ENCODE data around the gene ZSCAN10. TPM values are rescaled to one million over a fixed set of nuclear protein-coding genes. Genes with fewer than 3 reads are reported as not detected.

Gene ZSCAN10
- total and polyA plus RNA-seq, 2 of the 13 experiments (the other 11 are each of a cell fraction or from before 2014, with no cell fraction given) = not detected

GRCh38 chr16:3065069-3065741 lies 33.9 kb downstream of the ZSCAN10 start, which contains the start of gene IL32 (continued):
- 0 out of 2 replicates have a peak, but pooled peaks have one; percentile 37 for TF ChIP-seq ZNF800 (CRISPR knock-in tag; IDR thresholded peaks at IDR 0.05)
- no peak for TF ChIP-seq ATM (IDR thresholded peaks at IDR 0.05; ENCODE audit: borderline replicate concordance)
- TF ChIP-seq ATF7 (IDR thresholded peaks at IDR 0.05) = peak; percentile 97
- TF ChIP-seq ATF7 (CRISPR knock-in tag; IDR thresholded peaks at IDR 0.05) = peak; percentile 99
- no peak for TF ChIP-seq ZBTB46 (CRISPR knock-in tag; IDR thresholded peaks at IDR 0.05; ENCODE audit: borderline replicate concordance)
- TF ChIP-seq SRSF1 (optimal IDR thresholded peaks at IDR 0.05; ENCODE audit: low read depth, low read length) = no peak
- peak; percentile 59; the same call in 1 of the 2 replicates for TF ChIP-seq EEA1 (CRISPR knock-in tag; IDR thresholded peaks at IDR 0.05; ENCODE audit: borderline replicate concordance)
- peak; percentile 59; the same call in 1 of the 2 replicates for TF ChIP-seq ZNF343 (CRISPR knock-in tag; IDR thresholded peaks at IDR 0.05)
- no peak for TF ChIP-seq RAD21 (CRISPR knock-in tag; IDR thresholded peaks at IDR 0.05)
- peak; percentile 83 for TF ChIP-seq RXRA (CRISPR knock-in tag; IDR thresholded peaks at IDR 0.05)
- TF ChIP-seq, protein P1, sequence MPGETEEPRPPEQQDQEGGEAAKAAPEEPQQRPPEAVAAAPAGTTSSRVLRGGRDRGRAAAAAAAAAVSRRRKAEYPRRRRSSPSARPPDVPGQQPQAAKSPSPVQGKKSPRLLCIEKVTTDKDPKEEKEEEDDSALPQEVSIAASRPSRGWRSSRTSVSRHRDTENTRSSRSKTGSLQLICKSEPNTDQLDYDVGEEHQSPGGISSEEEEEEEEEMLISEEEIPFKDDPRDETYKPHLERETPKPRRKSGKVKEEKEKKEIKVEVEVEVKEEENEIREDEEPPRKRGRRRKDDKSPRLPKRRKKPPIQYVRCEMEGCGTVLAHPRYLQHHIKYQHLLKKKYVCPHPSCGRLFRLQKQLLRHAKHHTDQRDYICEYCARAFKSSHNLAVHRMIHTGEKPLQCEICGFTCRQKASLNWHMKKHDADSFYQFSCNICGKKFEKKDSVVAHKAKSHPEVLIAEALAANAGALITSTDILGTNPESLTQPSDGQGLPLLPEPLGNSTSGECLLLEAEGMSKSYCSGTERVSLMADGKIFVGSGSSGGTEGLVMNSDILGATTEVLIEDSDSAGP (CRISPR knock-in tag; IDR thresholded peaks at IDR 0.05; ENCODE audit: borderline replicate concordance) = peak; percentile 67; the same call in 1 of the 2 replicates
- no peak; the same call in 1 of the 2 replicates for TF ChIP-seq ZNF766 (CRISPR knock-in tag; IDR thresholded peaks at IDR 0.05; ENCODE audit: borderline replicate concordance)
- TF ChIP-seq ZNF761 (CRISPR knock-in tag; conservative IDR thresholded peaks at IDR 0.05) = 0 out of 2 replicates have a peak, but pooled peaks have one; percentile 20
- TF ChIP-seq ZNF614 (CRISPR knock-in tag; IDR thresholded peaks at IDR 0.05; ENCODE audit: borderline replicate concordance) = peak; percentile 73
- TF ChIP-seq ERF (CRISPR knock-in tag; IDR thresholded peaks at IDR 0.05) = peak; percentile 83
- TF ChIP-seq ZNF713 (CRISPR knock-in tag; IDR thresholded peaks at IDR 0.05) = 0 out of 2 replicates have a peak, but pooled peaks have one; percentile 50
- TF ChIP-seq JDP2 (CRISPR knock-in tag; IDR thresholded peaks at IDR 0.05; ENCODE audit: borderline replicate concordance) = no peak; the same call in 1 of the 2 replicates
- no peak for TF ChIP-seq TCF12 (IDR thresholded peaks at IDR 0.05)
- 0 out of 2 replicates have a peak, but pooled peaks have one; percentile 16 for TF ChIP-seq TCF12 (CRISPR knock-in tag; IDR thresholded peaks at IDR 0.05)
- TF ChIP-seq, protein P2, sequence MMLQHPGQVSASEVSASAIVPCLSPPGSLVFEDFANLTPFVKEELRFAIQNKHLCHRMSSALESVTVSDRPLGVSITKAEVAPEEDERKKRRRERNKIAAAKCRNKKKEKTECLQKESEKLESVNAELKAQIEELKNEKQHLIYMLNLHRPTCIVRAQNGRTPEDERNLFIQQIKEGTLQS (CRISPR knock-in tag; IDR thresholded peaks at IDR 0.05) = peak; percentile 96
- 0 out of 2 replicates have a peak, but pooled peaks have one; percentile 61 for TF ChIP-seq NAIF1 (CRISPR knock-in tag; IDR thresholded peaks at IDR 0.05; ENCODE audit: borderline replicate concordance)
- peak; percentile 80 for TF ChIP-seq IRF2 (CRISPR knock-in tag; IDR thresholded peaks at IDR 0.05)
- TF ChIP-seq IKZF5 (CRISPR knock-in tag; IDR thresholded peaks at IDR 0.05) = peak; percentile 59
- TF ChIP-seq FOXK1 (CRISPR knock-in tag; IDR thresholded peaks at IDR 0.05; ENCODE audit: borderline replicate concordance, low read depth) = peak; percentile 32; the same call in 1 of the 2 replicates
